ENCODE measurements around the gene ZNF621.

The ZNF621 gene

GRCh38 chr3:40521254-40521653, 3.5 kb upstream of the ZNF621 start:
- Histone ChIP-seq H3K27ac (no peak overlapping the region), H3K36me3 (peaks cover 28% of the 10 kb centered on the region), H3K27me3 (ENCODE audit: insufficient read depth, low read depth, severe bottlenecking) (no peaks in the 10 kb centered on the region), H3K9me3 (ENCODE audit: severe bottlenecking) (no peaks in the 10 kb centered on the region), H3K4me3 (ENCODE audit: low read depth, low read length) (no peak overlapping the region)
- DNase-seq: no peak
- TF ChIP-seq CTCF (IDR thresholded peaks at IDR 0.05; ENCODE audit: low read depth, low read length): no peak

DNA sequence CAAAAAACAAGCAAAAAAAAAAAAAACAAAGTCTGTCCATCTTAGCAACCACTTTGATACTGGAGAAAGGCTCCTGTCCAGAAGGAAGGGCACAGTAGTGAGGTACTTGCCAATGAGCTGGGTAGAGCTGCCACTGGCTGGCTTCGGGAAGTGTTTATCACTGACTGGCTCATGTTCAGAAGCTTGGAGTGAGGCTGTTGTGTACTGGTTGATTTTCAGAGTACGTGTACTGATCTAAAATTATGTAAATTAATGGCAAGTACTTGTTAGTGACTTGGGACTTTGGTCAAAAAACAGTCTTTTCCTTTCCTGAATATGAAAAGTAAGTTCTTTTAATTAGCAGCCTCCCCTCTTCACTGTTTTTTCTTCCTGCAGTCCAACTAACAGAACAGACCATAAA, 979 bp upstream of the ZNF621 start:
- no peaks in the 10 kb centered on the region for H3K9me3 ChIP-seq (ENCODE audit: severe bottlenecking)
- DNase-seq: no peak
- H3K27me3 ChIP-seq (ENCODE audit: insufficient read depth, low read depth, severe bottlenecking): no peaks in the 10 kb centered on the region
- H3K27ac ChIP-seq: peak overlapping the region; percentile 86; the same call in 1 of the 2 replicates
- TF ChIP-seq CTCF (IDR thresholded peaks at IDR 0.05; ENCODE audit: low read depth, low read length): no peak
- no peak overlapping the region for H3K4me3 ChIP-seq (ENCODE audit: low read depth, low read length)
- H3K36me3 ChIP-seq: peaks cover 27% of the 10 kb centered on the region

- TF ChIP-seq CTCF (IDR thresholded peaks at IDR 0.05; ENCODE audit: low read depth, low read length): no peak
- H3K27me3 ChIP-seq (ENCODE audit: insufficient read depth, low read depth, severe bottlenecking): no peaks in the 10 kb centered on the region
- H3K36me3 ChIP-seq: peaks cover 24% of the 10 kb centered on the region
- H3K9me3 ChIP-seq (ENCODE audit: severe bottlenecking): no peaks in the 10 kb centered on the region
- DNase-seq: no peak
- peak overlapping the region; percentile 86 for H3K27ac ChIP-seq
- H3K4me3 ChIP-seq (ENCODE audit: low read depth, low read length): peak overlapping the region; percentile 98
These were observed 565 bp upstream of the ZNF621 start for GRCh38 chr3:40524222-40524567.

GRCh38 chr3:40528426-40528825, 3.7 kb downstream of the ZNF621 start:
- TF ChIP-seq CTCF (IDR thresholded peaks at IDR 0.05; ENCODE audit: low read depth, low read length): no peak

DNA sequence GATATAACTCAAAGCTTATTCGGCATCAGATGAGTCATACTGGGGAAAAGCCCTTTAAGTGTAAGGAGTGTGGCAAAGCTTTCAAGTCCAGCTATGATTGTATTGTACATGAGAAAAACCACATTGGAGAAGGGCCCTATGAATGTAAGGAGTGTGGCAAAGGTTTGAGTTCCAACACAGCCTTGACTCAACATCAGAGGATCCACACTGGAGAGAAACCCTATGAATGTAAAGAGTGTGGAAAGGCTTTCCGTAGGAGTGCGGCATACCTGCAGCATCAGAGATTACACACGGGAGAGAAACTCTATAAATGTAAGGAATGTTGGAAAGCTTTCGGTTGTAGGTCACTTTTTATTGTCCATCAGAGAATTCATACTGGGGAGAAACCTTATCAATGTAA, 7.5 kb downstream of the ZNF621 start:
- H3K36me3 ChIP-seq: peaks cover 67% of the 10 kb centered on the region

More at GRCh38 chr3:40528426-40528825, 3.7 kb downstream of the ZNF621 start:
- Histone ChIP-seq H3K27ac (no peak overlapping the region), H3K27me3 (ENCODE audit: insufficient read depth, low read depth, severe bottlenecking) (no peaks in the 10 kb centered on the region), H3K9me3 (ENCODE audit: severe bottlenecking) (no peaks in the 10 kb centered on the region), H3K4me3 (ENCODE audit: low read depth, low read length) (no peak overlapping the region), H3K36me3 (peaks cover 63% of the 10 kb centered on the region)
- no peak for DNase-seq

More for the DNA sequence above, 7.5 kb downstream of the ZNF621 start:
- Histone ChIP-seq H3K27me3 (ENCODE audit: insufficient read depth, low read depth, severe bottlenecking) (no peaks in the 10 kb centered on the region), H3K9me3 (ENCODE audit: severe bottlenecking) (no peaks in the 10 kb centered on the region), H3K27ac (no peak overlapping the region), H3K4me3 (ENCODE audit: low read depth, low read length) (no peak overlapping the region)
- TF ChIP-seq CTCF (IDR thresholded peaks at IDR 0.05; ENCODE audit: low read depth, low read length): no peak
- no peak for DNase-seq

All from WERI-Rb-1 (cell line).